Endodermal cell (in vitro differentiated cells): Measurements from ENCODE around the gene NCCRP1. TPM values are rescaled to one million over a fixed set of nuclear protein-coding genes. Genes with fewer than 3 reads are reported as not detected.
A peak's percentile ranks its signal among the peaks of the same experiment; 100 is the strongest.

ENCODE experiments used
- DNase-seq: peaks from one replicate; pipeline ENCODE4 v3.0.0-alpha.2; 2017
- H3K27ac ChIP-seq: 2 replicates; pipeline ENCODE4 v1.5.1; 2013; ENCODE audit warnings: mild to moderate bottlenecking, low read depth, low read length, moderate library complexity
- H3K27me3 ChIP-seq: 2 replicates; pipeline ENCODE4 v1.6.1; 2013; ENCODE audit warnings: mild to moderate bottlenecking, low read length, moderate library complexity; ENCODE audit not compliant: insufficient read depth, control insufficient read depth, poor library complexity, severe bottlenecking
- H3K36me3 ChIP-seq: 2 replicates; pipeline ENCODE4 v1.7.0; 2013; ENCODE audit warnings: mild to moderate bottlenecking, low read length, moderate library complexity; ENCODE audit not compliant: control insufficient read depth, insufficient read depth
- H3K4me1 ChIP-seq: one replicate; pipeline ENCODE4 v1.7.0; 2013; ENCODE audit warnings: low read length; ENCODE audit not compliant: control insufficient read depth, insufficient read depth
- H3K4me3 ChIP-seq: 2 replicates; pipeline ENCODE4 v1.5.1; 2013; ENCODE audit warnings: mild to moderate bottlenecking, low read length, moderate library complexity
- H3K9ac ChIP-seq: 2 replicates; pipeline ENCODE4 v1.6.1; 2013; ENCODE audit warnings: mild to moderate bottlenecking, low read length, moderate library complexity; ENCODE audit not compliant: poor library complexity, severe bottlenecking; ENCODE audit errors: extremely low read depth
- H3K9me3 ChIP-seq: 2 replicates; pipeline ENCODE4 v1.6.1; 2013; ENCODE audit warnings: mild to moderate bottlenecking, low read length, moderate library complexity; ENCODE audit not compliant: control insufficient read depth
- H3K27ac Mint-ChIP-seq: 2 replicates; pipeline ENCODE4 v1.8.0; 2020; ENCODE audit warnings: mixed read lengths
- H3K27me3 Mint-ChIP-seq: 2 replicates; pipeline ENCODE4 v1.8.0; 2021; ENCODE audit warnings: mild to moderate bottlenecking, mixed read lengths; ENCODE audit not compliant: insufficient read depth
- H3K36me3 Mint-ChIP-seq: 2 replicates; pipeline ENCODE4 v1.8.0; 2020; ENCODE audit warnings: low read depth, mixed read lengths
- H3K4me1 Mint-ChIP-seq: 2 replicates; pipeline ENCODE4 v1.8.0; 2020; ENCODE audit warnings: mixed read lengths
- H3K4me3 Mint-ChIP-seq: 2 replicates; pipeline ENCODE4 v1.8.0; 2020; ENCODE audit warnings: mild to moderate bottlenecking, moderate library complexity, mixed read lengths
- H3K9me3 Mint-ChIP-seq: 2 replicates; pipeline ENCODE4 v1.8.0; 2020; ENCODE audit warnings: mild to moderate bottlenecking, mixed read lengths
- CTCF ChIP-seq: fragments of 200-600 bp; sonication (generic); conservative IDR thresholded peaks from 2 replicates; pipeline ENCODE4 v1.5.0; 2021; ENCODE audit warnings: antibody characterized with exemption, mild to moderate bottlenecking
- whole genome bisulfite sequencing, 2 experiments: methylation state at CpG; one replicate each; pipeline versions ENCODE4 v1.1.5 to v1.1.7; 2013; ENCODE audit warnings: missing lambda C conversion rate in 2 of 2, mixed read lengths in 1 of 2; ENCODE audit not compliant: insufficient coverage in 1 of 2, insufficient read length in 1 of 2; 5-methylcytosine and 5-hydroxymethylcytosine counted together
- total RNA-seq, 2 donors: library from RNA; stranded (reverse); fragmentation: NEBNext Ultra II Directional in 1 of 2; extraction: Animal tissue kit (Norgen Biotek cat#: 25700) in 1 of 2; gene quantifications; 2 replicates in 1 of 2; 3 replicates in 1 of 2; pipeline ENCODE4 v1.2.1, GENCODE V29; 2021

NCCRP1 gene
- total RNA-seq, 2 donors from 2014 or later = 0.40 to 0.53 TPM

- Mint-ChIP-seq H3K27me3 (peaks cover 88% of the 10 kb centered on the region), H3K4me1 (peaks cover 2% of the 10 kb centered on the region), H3K36me3 (no peaks in the 10 kb centered on the region), H3K4me3 (no peak overlapping the region), H3K9me3 (no peaks in the 10 kb centered on the region), H3K27ac (peak overlapping the region; percentile 27)
- H3K27ac ChIP-seq = no peak overlapping the region
- H3K4me1 ChIP-seq = no peaks in the 10 kb centered on the region
- WGBS, 2 experiments = 77 to 87% methylated on average over 3 of the region's 3 CpGs
- TF ChIP-seq CTCF = no peak
- no peaks in the 10 kb centered on the region for H3K9me3 ChIP-seq
- no peak overlapping the region for H3K4me3 ChIP-seq
- H3K36me3 ChIP-seq = no peaks in the 10 kb centered on the region
- DNase-seq = no peak
- no peak overlapping the region for H3K9ac ChIP-seq
- H3K27me3 ChIP-seq = peaks cover 62% of the 10 kb centered on the region
Measured at GRCh38 chr19:39200803-39201115, 4.0 kb downstream of the NCCRP1 start.

GRCh38 chr19:39202998-39203355 lies 6.2 kb downstream of the NCCRP1 start:
- DNase-seq = no peak
- H3K4me3 Mint-ChIP-seq = no peak overlapping the region
- Histone ChIP-seq H3K27ac (no peak overlapping the region), H3K4me1 (no peaks in the 10 kb centered on the region), H3K9me3 (no peaks in the 10 kb centered on the region), H3K9ac (no peak overlapping the region), H3K4me3 (no peak overlapping the region), H3K36me3 (no peaks in the 10 kb centered on the region), H3K27me3 (peaks cover 40% of the 10 kb centered on the region)
- peaks cover 73% of the 10 kb centered on the region for H3K27me3 Mint-ChIP-seq
- TF ChIP-seq CTCF = no peak
- H3K36me3 Mint-ChIP-seq = no peaks in the 10 kb centered on the region
- no peaks in the 10 kb centered on the region for H3K9me3 Mint-ChIP-seq
- no peak overlapping the region for H3K27ac Mint-ChIP-seq
- WGBS, 2 experiments = 95% methylated on average over 1 of the region's 1 CpG; no CpG with 5 or more reads in 1 of the 2 experiments
- H3K4me1 Mint-ChIP-seq = no peaks in the 10 kb centered on the region

GRCh38 chr19:39203372-39204341 lies 6.9 kb downstream of the NCCRP1 start, which contains the start of gene SYCN:
Gene SYCN, minus strand, starts transcription at chr19:39204263. Its CDS starts 9 bp downstream, at chr19:39204254.
- DNase-seq = peak; percentile 62
- H3K36me3 Mint-ChIP-seq = no peaks in the 10 kb centered on the region
- H3K27me3 ChIP-seq = peaks cover 33% of the 10 kb centered on the region
- no peaks in the 10 kb centered on the region for H3K9me3 ChIP-seq
- H3K27ac ChIP-seq = no peak within 1 kb of the TSS
- H3K9me3 Mint-ChIP-seq = no peaks in the 10 kb centered on the region
- H3K9ac ChIP-seq = no peak within 1 kb of the TSS
- TF ChIP-seq CTCF = no peak
- no peaks in the 10 kb centered on the region for H3K36me3 ChIP-seq
- no peak within 1 kb of the TSS for H3K4me3 Mint-ChIP-seq
- WGBS, 2 experiments = 51 to 66% methylated on average over 25 to 57 of the region's 57 CpGs
- H3K4me3 ChIP-seq = no peak within 1 kb of the TSS
- H3K27me3 Mint-ChIP-seq = peaks cover 71% of the 10 kb centered on the region
- no peaks in the 10 kb centered on the region for H3K4me1 ChIP-seq
- H3K27ac Mint-ChIP-seq = no peak within 1 kb of the TSS
- no peaks in the 10 kb centered on the region for H3K4me1 Mint-ChIP-seq
